HG02870 (cell line): ENCODE data around the gene GNAO1.
A peak's percentile ranks its signal among the peaks of the same experiment; 100 is the strongest.

Experiments used
- ATAC-seq: cut with Tn5 transposase; IDR thresholded peaks from one replicate; pipeline ENCODE4 v1.9.1; 2021; ENCODE audit warnings: mild to moderate bottlenecking, moderate library complexity; ENCODE audit not compliant: unreplicated experiment

The GNAO1 gene

DNA sequence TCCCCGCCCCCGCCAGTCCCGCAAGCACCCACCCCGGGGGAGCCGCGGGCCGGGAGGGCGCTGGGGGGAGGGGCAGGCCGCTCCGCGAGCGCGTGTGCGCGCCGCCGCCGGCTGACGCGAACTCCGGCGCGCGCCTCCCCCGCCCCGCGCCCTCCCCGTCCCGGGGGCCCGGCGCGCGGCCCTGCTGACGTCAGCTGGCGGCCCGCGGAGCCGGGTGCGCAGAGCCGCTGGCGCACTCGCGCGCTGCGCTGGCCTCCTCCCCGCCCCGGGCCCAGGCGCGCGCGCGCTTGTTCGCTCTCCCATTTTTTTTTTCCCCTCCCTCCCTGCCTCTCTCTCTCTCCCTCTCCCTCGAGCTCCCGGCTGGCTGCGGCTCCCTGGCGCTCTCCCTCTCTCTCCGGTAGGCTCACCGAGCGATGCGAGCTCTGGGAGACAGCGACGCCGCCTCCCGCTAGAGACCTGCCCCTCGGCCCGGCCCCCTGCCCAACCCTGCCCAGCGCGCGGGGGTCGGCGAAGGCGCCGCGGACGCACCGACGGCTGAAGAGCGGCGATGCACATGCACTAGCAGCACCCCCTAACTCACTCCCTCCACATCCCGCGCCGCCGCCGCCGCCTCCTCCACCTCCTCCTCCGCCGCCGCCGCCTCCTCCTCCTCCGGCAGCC, at the start of gene GNAO1:
Gene GNAO1, plus strand, starts transcription at position 334 of the 660 bp plus-strand sequence. CDS start 747 bp downstream, outside the sequence.
- no peak for ATAC-seq

- ATAC-seq: no peak
Observed at GRCh38 chr16:56143666-56144065, 47.6 kb upstream of the GNAO1 start.

GRCh38 chr16:56145369-56145768, 45.9 kb upstream of the GNAO1 start:
- ATAC-seq: no peak

DNA sequence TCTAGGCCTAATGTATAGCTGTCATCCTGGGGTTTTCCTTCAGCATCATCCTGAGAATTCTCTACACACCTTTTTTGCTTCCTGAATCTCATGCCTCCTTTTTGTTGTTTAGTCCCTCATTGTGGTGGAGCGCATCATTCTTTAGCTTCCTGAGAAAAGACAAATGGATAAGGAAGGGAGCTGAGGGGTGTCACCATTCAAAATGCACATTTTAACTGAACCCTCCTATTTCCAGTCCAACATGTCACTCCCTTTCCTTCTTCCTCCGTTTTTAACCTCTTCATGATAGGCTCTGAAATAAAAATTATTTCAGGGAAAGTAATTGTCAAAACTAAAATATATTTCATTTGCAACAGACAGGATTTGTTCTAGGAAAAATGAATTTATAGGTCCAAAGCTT, 39.7 kb upstream of the GNAO1 start:
- no peak for ATAC-seq

DNA sequence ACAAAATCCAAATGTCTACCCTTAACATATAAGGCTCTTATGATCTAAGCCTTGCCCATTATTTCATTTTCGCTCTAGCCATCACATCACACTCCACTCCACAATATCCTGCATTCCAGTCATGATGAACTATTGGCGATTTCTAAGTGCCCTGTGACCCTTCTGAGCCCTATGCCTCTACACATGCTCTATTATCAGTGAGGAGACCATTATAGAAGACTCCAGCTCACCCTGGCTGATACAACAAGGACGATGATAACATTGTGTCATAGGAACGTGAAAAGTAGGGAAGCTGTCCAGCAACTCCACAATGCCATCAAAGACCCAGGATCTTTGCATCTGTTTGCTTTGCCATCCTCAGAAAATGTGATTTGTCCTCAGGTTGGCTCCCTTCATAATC, 29.6 kb upstream of the GNAO1 start:
- ATAC-seq: no peak

DNA sequence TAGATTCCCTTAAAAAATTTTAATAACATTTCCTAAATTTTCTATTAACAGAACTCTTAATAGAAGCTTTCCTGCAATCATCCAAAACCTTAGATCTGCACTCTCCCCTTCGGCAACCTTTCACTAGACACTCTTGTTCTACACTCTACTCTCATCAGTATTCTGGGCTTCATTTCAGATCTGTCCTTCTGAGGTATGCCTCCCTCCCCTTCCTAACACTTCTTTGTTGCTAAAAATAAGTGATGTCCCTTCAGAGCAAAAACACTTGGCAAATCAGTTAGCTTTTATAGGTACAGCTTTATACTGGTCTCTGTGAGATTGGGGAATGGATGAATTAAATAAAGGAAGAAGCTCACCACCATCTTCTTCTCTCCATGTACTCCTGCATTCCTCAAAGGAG, 28.2 kb upstream of the GNAO1 start:
- ATAC-seq: no peak

GRCh38 chr16:56163938-56164337, 27.4 kb upstream of the GNAO1 start:
- ATAC-seq: peak; percentile 69

DNA sequence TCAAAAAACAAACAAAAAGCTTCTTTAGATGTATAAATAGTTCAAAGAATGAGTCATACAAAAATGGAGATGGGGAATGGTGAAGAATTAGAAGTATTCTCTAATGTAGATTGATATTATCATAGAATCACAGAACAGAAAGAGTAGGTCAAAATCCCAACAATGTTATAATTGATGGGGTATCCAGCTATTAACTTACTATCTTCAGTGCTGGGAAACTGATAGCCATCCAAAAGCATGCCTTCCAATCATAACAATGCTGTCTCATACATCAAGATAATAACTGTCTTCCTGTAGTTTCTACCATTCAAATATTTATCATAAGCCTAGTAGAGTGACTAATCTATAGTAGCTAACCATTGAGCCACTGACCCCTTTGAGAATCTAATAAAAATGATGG, 26.7 kb upstream of the GNAO1 start:
- ATAC-seq: no peak

DNA sequence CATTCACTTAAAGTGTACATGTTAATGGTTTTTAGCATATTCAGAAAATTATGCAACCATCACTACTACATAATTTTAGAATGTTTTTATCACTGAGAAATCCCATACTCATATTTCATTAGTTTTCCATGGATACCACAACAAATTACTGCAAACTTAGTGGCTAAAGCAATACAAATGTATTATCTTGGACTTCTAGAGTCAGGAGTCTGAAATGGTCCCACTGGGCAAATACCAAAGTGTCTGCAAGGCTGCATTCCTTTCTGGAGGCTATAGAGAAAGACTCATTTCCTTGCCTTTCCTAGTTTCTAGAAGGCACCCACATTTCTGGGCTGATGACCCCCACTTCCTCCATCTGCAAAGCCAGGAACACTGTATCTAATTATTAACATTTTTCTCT, 16.9 kb upstream of the GNAO1 start:
- ATAC-seq: no peak

- ATAC-seq: no peak
Observed at GRCh38 chr16:56181401-56181800, 9.9 kb upstream of the GNAO1 start.

DNA sequence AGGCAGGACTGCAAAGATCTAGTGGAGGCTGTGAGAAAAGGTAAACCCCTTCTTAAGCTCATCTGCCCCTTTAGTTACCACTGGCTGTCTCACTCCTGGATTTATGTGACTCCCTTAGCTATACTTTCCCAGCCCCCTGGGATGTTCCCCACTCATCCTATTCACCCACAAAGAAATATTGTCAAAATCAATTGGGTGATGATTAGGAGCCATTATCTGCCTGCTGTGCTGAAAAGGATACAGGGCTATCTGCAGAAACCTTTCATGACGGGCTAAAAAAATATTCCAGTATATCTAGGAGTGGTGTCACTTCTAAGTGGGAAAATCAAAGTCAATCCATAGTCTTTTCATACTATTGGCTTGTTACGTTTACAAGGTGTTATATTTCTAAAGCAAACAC, 8.0 kb upstream of the GNAO1 start:
- ATAC-seq: no peak

DNA sequence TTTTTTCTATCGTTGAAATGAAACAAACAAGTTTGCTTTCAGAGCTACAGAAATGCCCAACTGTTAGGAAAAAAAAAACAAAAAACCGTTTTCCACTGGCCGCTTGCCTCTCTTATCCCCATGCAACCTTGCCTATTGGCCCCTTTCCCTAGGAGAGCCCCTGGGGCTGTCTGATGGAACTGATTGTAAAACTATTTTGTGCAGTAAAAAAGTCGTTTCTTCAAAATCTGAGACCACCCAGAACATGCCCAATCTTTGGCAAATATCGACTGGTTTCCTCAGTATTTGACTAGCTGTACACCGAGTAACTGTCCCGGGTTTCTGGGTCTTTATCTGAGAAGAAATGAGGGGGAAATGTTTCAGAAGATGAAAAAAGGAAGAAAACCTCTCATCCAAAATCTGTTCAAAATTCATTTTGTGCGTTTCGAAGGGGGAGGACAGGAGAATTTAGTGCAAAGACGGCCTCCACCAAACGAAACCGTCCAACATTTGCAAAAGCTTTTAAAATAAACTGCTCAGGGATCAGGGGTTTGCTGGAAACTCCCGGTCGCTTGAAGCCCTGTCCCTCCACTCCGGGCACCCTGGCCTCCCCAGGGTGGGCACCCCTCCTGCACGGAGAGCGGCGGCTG, 1.1 kb upstream of the GNAO1 start:
- no peak for ATAC-seq

DNA sequence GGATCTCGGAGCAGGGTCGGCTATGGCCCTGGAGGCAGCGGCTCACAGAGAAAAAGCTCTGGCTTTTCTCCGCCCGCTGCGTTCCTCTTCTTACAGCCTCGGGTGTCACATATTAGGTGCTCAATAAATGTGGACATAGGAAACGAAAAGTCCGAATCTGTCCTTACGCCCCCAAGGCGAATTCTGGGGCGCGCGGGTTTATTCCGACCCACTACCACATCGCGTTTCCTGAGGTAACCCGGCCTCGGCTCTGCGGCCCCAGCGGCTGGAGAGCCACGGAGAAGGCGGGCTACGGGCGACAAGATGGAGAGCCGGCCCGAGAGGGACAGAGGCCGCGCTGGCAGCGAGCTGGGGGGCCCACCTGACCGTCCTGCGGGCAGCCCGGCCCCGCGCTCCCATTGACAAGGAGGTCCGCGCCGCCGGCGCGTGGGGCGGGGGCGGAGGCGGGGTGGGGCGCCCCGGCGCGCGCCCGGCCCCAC, 573 bp upstream of the GNAO1 start:
- no peak for ATAC-seq

DNA sequence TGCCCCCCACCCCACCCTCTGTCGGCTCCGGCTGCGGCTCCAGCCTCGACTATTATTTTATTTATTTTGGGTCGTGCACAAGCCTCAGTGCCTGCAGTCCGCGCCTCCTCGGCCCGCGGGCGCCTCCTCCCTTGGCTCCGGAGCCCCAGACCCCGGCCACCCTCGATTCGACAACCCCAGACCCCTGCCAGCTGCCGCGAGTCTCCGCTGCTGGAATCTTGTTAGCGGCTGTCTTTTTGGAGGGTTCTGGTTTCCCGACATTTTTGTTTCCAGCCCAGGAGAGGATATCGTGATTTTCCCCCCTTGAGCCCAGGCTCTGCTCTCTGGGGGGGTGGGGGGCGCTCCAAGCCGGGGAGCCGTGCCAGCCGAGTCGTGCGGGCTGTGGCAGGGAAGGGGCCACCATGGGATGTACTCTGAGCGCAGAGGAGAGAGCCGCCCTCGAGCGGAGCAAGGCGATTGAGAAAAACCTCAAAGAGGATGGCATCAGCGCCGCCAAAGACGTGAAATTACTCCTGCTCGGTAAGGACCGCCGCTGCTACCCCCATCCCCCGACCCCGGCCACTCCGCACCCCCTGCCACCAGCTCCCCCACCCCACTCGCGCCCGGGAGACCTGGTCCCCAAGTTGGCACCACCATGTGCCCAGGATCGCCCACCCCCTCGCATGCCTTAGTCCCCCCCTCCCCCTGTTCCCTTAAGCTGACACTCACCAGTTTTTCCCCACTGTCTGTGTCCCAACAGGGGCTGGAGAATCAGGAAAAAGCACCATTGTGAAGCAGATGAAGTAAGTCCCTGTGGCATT, 746 bp downstream of the GNAO1 start:
- no peak for ATAC-seq

DNA sequence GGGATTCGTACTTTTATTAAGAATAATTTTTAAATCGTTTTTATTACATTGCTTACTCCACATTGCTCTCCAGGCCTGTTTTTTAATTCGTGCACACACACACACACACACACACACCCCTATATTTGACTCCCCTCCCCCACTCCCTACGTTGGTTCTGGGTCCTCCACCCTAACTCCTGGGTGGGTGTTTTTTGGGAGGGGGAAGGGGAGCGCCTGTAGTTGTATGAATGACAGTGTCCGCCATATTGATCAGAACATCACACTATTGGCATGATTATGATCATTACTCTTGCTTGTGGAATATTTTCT, 1.3 kb downstream of the GNAO1 start:
- no peak for ATAC-seq

DNA sequence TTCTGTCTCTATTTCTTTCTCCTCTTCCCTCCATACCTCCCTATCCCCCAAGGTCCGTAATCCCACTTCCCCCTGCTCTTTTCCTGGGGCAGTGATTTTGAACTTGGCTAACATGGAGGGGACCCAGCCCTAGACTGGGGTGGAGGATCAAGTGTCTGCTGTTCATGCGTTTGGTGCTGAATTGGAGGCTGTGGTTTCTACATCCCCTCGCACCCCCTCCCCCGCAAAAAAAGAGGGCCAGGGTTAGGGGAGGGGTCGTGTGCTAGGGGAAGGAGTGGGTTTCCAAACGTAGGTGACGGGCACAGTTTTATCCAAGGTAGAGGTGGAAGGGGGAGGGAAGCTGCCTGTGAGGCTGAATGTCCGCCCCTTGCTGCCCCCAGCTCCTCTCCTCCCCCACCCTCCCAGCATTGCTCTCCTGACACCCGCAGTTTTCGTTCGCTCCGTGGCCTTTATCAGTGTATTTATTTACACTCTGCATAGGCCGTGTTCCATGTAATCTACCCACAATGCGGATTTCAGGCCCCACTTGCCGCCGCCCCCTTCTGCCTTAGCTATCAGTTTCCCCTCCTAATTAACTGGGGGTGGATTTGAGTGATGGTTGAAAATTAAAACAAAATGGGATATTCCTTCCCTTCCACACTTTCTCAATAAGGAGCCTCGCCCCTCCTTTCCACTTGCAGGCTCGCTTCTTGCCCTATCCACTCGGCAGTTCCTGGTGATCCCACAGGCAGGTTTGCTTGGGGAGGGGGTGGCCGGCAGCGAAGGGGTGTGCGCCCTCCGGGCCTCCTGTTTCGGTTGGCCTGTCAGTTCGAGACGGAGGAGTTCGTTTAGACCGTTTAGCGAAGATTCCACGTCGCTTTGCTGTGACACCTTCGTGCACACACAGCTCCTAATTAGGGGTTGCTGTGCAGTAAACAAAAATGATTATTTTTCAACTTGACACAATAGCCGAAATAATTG, 2.0 kb downstream of the GNAO1 start:
- no peak for ATAC-seq

- no peak for ATAC-seq
Observed at GRCh38 chr16:56193951-56194726, 2.9 kb downstream of the GNAO1 start.

- no peak for ATAC-seq
Observed at GRCh38 chr16:56195151-56195550, 3.9 kb downstream of the GNAO1 start.

DNA sequence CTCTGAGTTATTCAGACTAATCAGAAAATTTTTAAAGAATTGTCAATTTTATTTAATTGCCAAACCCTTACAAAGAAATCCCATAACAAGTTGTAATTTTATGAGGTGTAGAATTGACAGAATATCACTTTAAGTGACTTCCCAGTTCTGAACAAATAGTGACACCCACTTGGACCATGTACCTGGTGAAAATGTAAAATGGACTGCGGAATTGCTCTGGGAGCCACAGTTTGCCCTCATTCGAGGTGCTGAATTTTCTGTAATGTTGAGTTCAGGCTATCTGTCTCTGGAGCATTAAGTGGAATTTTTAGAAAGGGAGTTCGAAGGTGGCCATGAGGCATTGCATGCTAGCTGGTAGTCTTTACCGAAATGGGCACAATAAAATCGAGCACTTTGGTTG, 5.1 kb downstream of the GNAO1 start:
- no peak for ATAC-seq
